IPS DF 6.9 (cell line): ENCODE data around the gene TMEM209.
A peak's percentile ranks its signal among the peaks of the same experiment; 100 is the strongest.

Experiments
- DNase-seq: peaks from one replicate; pipeline ENCODE4 v3.0.0-alpha.2; 2013; ENCODE audit warnings: low read depth, low spot score
- H3K27ac ChIP-seq: one replicate; pipeline ENCODE4 v1.5.1; 2013; ENCODE audit warnings: low read length, control low read depth
- H3K27me3 ChIP-seq: 2 replicates; pipeline ENCODE4 v1.6.1; 2013; ENCODE audit warnings: mild to moderate bottlenecking, low read length; ENCODE audit not compliant: control insufficient read depth, insufficient read depth
- H3K36me3 ChIP-seq: 2 replicates; pipeline ENCODE4 v1.6.1; 2013; ENCODE audit warnings: low read length; ENCODE audit not compliant: control insufficient read depth, insufficient read depth
- H3K4me1 ChIP-seq: 2 replicates; pipeline ENCODE4 v1.6.1; 2013; ENCODE audit warnings: low read length; ENCODE audit not compliant: control insufficient read depth, insufficient read depth
- H3K4me3 ChIP-seq: 2 replicates; pipeline ENCODE4 v1.5.1; 2013; ENCODE audit warnings: mild to moderate bottlenecking, low read length
- H3K9me3 ChIP-seq: 2 replicates; pipeline ENCODE4 v1.6.1; 2013; ENCODE audit warnings: low read length, inconsistent platforms; ENCODE audit not compliant: control insufficient read depth, insufficient read depth
- WGBS: extraction: QIAGEN DNeasy Blood & Tissue Kit; methylation state at CpG from one replicate; pipeline ENCODE4 v1.1.7; 2013; ENCODE audit warnings: mixed read lengths, missing lambda C conversion rate; ENCODE audit not compliant: insufficient read length, insufficient coverage; 5-methylcytosine and 5-hydroxymethylcytosine counted together

Gene TMEM209

GRCh38 chr7:130143986-130144311 lies 61.3 kb downstream of the TMEM209 start:
- DNase-seq = no peak
- Histone ChIP-seq H3K36me3 (no peaks in the 10 kb centered on the region), H3K9me3 (no peaks in the 10 kb centered on the region), H3K27ac (no peak overlapping the region), H3K27me3 (no peaks in the 10 kb centered on the region; the same call in 1 of the 2 replicates), H3K4me3 (no peak overlapping the region), H3K4me1 (0 out of 2 replicates have a peak, but pooled peaks cover 2% of the 10 kb centered on the region)
- no CpG with 5 or more reads among the region's 3 CpGs for WGBS

DNA sequence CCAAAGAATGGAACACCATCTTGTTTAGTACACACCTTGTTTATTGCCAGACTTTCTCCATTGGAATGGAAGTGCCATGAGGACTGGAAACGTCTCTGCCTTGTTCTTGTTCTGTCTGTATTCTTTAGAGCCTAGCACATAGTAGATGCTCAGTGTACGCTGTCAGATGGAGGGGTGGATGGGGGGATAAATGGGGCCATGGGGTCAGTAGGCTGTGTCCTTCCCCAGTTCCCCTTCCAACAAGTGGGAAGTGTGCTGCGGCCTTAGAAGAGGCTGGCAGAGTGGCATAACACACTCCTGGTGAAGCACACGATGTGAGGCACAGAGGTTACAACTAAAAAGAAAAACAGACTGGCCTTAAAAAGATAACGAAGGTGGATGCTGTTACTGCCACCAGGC lies 61.9 kb downstream of the TMEM209 start:
- H3K4me3 ChIP-seq = no peak overlapping the region
- no peak overlapping the region for H3K27ac ChIP-seq
- 0 out of 2 replicates have a peak, but pooled peaks cover 2% of the 10 kb centered on the region for H3K4me1 ChIP-seq
- WGBS = no CpG with 5 or more reads among the region's 5 CpGs
- no peaks in the 10 kb centered on the region for H3K9me3 ChIP-seq
- H3K27me3 ChIP-seq = no peaks in the 10 kb centered on the region; the same call in 1 of the 2 replicates
- no peak for DNase-seq
- H3K36me3 ChIP-seq = no peaks in the 10 kb centered on the region

- Histone ChIP-seq H3K36me3 (no peaks in the 10 kb centered on the region), H3K9me3 (no peaks in the 10 kb centered on the region), H3K27ac (no peak overlapping the region), H3K4me3 (no peak overlapping the region), H3K4me1 (0 out of 2 replicates have a peak, but pooled peaks cover 2% of the 10 kb centered on the region), H3K27me3 (no peaks in the 10 kb centered on the region; the same call in 1 of the 2 replicates)
- WGBS = no CpG with 5 or more reads among the region's 14 CpGs
- no peak for DNase-seq
Observed at GRCh38 chr7:130142654-130143333, 62.4 kb downstream of the TMEM209 start.

- H3K27ac ChIP-seq = no peak overlapping the region
- no peaks in the 10 kb centered on the region; the same call in 1 of the 2 replicates for H3K27me3 ChIP-seq
- no peaks in the 10 kb centered on the region for H3K36me3 ChIP-seq
- no peak for DNase-seq
- 0 out of 2 replicates have a peak, but pooled peaks cover 2% of the 10 kb centered on the region for H3K4me1 ChIP-seq
- no CpG with 5 or more reads among the region's 17 CpGs for WGBS
- H3K4me3 ChIP-seq = peak overlapping the region; percentile 4; the same call in 1 of the 2 replicates
- H3K9me3 ChIP-seq = no peaks in the 10 kb centered on the region
Observed at GRCh38 chr7:130141884-130142653, 63.1 kb downstream of the TMEM209 start.

- 0 out of 2 replicates have a peak, but pooled peaks cover 2% of the 10 kb centered on the region for H3K4me1 ChIP-seq
- no peak overlapping the region for H3K27ac ChIP-seq
- no peaks in the 10 kb centered on the region; the same call in 1 of the 2 replicates for H3K27me3 ChIP-seq
- H3K9me3 ChIP-seq = no peaks in the 10 kb centered on the region
- peak; percentile 70 for DNase-seq
- H3K4me3 ChIP-seq = peak overlapping the region; percentile 47; the same call in 1 of the 2 replicates
- WGBS = no CpG with 5 or more reads among the region's 39 CpGs
- no peaks in the 10 kb centered on the region for H3K36me3 ChIP-seq
Observed at GRCh38 chr7:130141161-130141883, 63.9 kb downstream of the TMEM209 start.

- Histone ChIP-seq H3K4me1 (0 out of 2 replicates have a peak, but pooled peaks cover 2% of the 10 kb centered on the region), H3K27ac (no peak overlapping the region), H3K36me3 (no peaks in the 10 kb centered on the region), H3K9me3 (no peaks in the 10 kb centered on the region), H3K4me3 (peak overlapping the region; percentile 47; the same call in 1 of the 2 replicates), H3K27me3 (no peaks in the 10 kb centered on the region; the same call in 1 of the 2 replicates)
- WGBS = no CpG with 5 or more reads among the region's 47 CpGs
- no peak for DNase-seq
Observed at GRCh38 chr7:130140551-130141160, 64.5 kb downstream of the TMEM209 start.

- WGBS = no CpG with 5 or more reads among the region's 2 CpGs
- Histone ChIP-seq H3K27me3 (no peaks in the 10 kb centered on the region; the same call in 1 of the 2 replicates), H3K36me3 (no peaks in the 10 kb centered on the region), H3K4me1 (0 out of 2 replicates have a peak, but pooled peaks cover 2% of the 10 kb centered on the region), H3K27ac (no peak overlapping the region), H3K9me3 (no peaks in the 10 kb centered on the region), H3K4me3 (no peak overlapping the region)
- DNase-seq = no peak
Observed at GRCh38 chr7:130139193-130139960, 65.8 kb downstream of the TMEM209 start.

GRCh38 chr7:130137207-130137606 lies 68.0 kb downstream of the TMEM209 start:
- DNase-seq = no peak
- H3K27me3 ChIP-seq = no peaks in the 10 kb centered on the region; the same call in 1 of the 2 replicates
- H3K27ac ChIP-seq = no peak overlapping the region
- no CpG with 5 or more reads among the region's 4 CpGs for whole genome bisulfite sequencing
- no peaks in the 10 kb centered on the region for H3K36me3 ChIP-seq
- H3K4me3 ChIP-seq = no peak overlapping the region
- 0 out of 2 replicates have a peak, but pooled peaks cover 2% of the 10 kb centered on the region for H3K4me1 ChIP-seq
- H3K9me3 ChIP-seq = no peaks in the 10 kb centered on the region

GRCh38 chr7:130136579-130137167 lies 68.5 kb downstream of the TMEM209 start:
- Histone ChIP-seq H3K27me3 (no peaks in the 10 kb centered on the region; the same call in 1 of the 2 replicates), H3K9me3 (no peaks in the 10 kb centered on the region), H3K27ac (no peak overlapping the region), H3K36me3 (no peaks in the 10 kb centered on the region), H3K4me3 (no peak overlapping the region), H3K4me1 (no peaks in the 10 kb centered on the region)
- no peak for DNase-seq
- no CpG with 5 or more reads among the region's 1 CpG for WGBS
